Suprapubic skin (tissue), 4 donors: ENCODE measurements around the gene CAMK2A. TPM values are rescaled to one million over a fixed set of nuclear protein-coding genes. Genes with fewer than 3 reads are reported as not detected.

Source experiments
- DNase-seq, 2 donors: peaks; one replicate each; pipeline ENCODE4 v3.0.0-alpha.2; 2019; ENCODE audit warnings: low spot score in 2 of 2
- H3K27ac ChIP-seq: fragments of 200-600 bp; sonication (generic); one replicate; pipeline ENCODE4 v1.5.1; 2019
- H3K27me3 ChIP-seq: fragments of 200-600 bp; sonication (generic); one replicate; pipeline ENCODE4 v1.5.1; 2019
- H3K36me3 ChIP-seq: fragments of 200-600 bp; sonication (generic); one replicate; pipeline ENCODE4 v1.5.1; 2019
- H3K4me1 ChIP-seq: fragments of 200-600 bp; sonication (generic); one replicate; pipeline ENCODE4 v1.5.1; 2019
- H3K4me3 ChIP-seq: fragments of 200-600 bp; sonication (generic); one replicate; pipeline ENCODE4 v1.5.1; 2019; ENCODE audit warnings: mild to moderate bottlenecking
- H3K9me3 ChIP-seq: fragments of 200-600 bp; sonication (generic); one replicate; pipeline ENCODE4 v1.5.1; 2019
- CTCF ChIP-seq, 2 donors: fragments of 200-600 bp in 1 of 2; fragments of 450-650 bp in 1 of 2; sonication (generic) in 1 of 2; IDR thresholded peaks; one replicate each; pipeline ENCODE4 v1.5.1; 2016 to 2019; ENCODE audit warnings: antibody characterized with exemption in 2 of 2, mild to moderate bottlenecking in 1 of 2, moderate library complexity in 1 of 2
- EP300 ChIP-seq: sonication (generic); formaldehyde crosslinking; IDR thresholded peaks from one replicate; pipeline ENCODE4 v1.6.1; 2017; ENCODE audit warnings: antibody characterized with exemption
- POLR2A ChIP-seq, 2 donors: fragments of 450-650 bp; IDR thresholded peaks; one replicate each; pipeline ENCODE4 v1.6.1; 2017; ENCODE audit warnings: antibody characterized with exemption in 2 of 2, mild to moderate bottlenecking in 2 of 2, moderate library complexity in 2 of 2
- POLR2AphosphoS5 ChIP-seq, 3 donors: sonication (generic); formaldehyde crosslinking; IDR thresholded peaks; one replicate each; pipeline ENCODE4 v1.6.1; 2017; ENCODE audit warnings: antibody characterized with exemption in 3 of 3
- WGBS: methylation state at CpG from one replicate; pipeline ENCODE4 v1.1.5; 2018; 5-methylcytosine and 5-hydroxymethylcytosine counted together
- total RNA-seq, 4 donors: library from RNA; depleted of rRNA; stranded (reverse); fragments of >200 nt; gene quantifications; one replicate each; pipeline ENCODE4 v1.1.0, GENCODE V29; 2016

CAMK2A gene
- total RNA-seq, 4 donors from 2014 or later = 0.26 to 0.64 TPM; not detected in 2

DNA sequence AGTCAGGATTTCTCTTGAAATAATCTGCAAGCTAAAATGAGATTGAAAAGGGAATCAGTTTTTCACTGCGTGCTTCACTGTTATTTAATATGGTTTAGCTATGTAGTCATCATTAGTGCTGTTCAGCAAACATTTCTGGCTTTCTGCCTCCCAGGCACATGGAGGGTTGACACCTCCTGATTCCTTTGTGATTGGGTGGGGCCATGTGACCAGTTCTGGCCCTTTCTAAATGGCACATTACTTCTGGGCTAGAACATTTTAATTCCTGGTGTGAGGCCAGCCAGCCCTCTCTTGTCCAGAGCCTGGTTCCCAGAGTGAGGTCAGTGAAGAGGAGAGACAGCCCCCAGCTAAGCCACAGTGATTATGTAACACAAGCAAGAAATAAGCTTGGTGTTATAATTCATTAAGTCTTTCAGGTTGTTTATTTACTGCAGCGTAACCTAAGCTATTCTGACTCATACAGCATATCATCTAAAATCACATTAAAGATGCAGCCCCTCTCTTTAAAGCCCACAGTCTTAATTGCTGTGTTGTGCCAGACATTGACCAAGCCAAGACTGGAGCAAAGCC, 30.6 kb upstream of the CAMK2A start:
- no peak overlapping the region for H3K4me3 ChIP-seq
- peak overlapping the region; percentile 44 for H3K27ac ChIP-seq
- H3K27me3 ChIP-seq = no peaks in the 10 kb centered on the region
- no peaks in the 10 kb centered on the region for H3K9me3 ChIP-seq
- H3K4me1 ChIP-seq = peaks cover 31% of the 10 kb centered on the region
- no peaks in the 10 kb centered on the region for H3K36me3 ChIP-seq
- TF ChIP-seq POLR2AphosphoS5 (IDR thresholded peaks at IDR 0.05) (peak in 1 of 3 donors; percentile 40), EP300 (no peak)
- DNase-seq = peak in 1 of 2 donors; percentile 89
- 35% methylated on average over 2 of the region's 2 CpGs for WGBS

GRCh38 chr5:150319484-150319790, 29.9 kb upstream of the CAMK2A start:
- Histone ChIP-seq H3K4me3 (no peak overlapping the region), H3K9me3 (no peaks in the 10 kb centered on the region), H3K36me3 (no peaks in the 10 kb centered on the region), H3K4me1 (peaks cover 31% of the 10 kb centered on the region), H3K27ac (peak overlapping the region; percentile 15), H3K27me3 (no peaks in the 10 kb centered on the region)
- DNase-seq = no peak
- TF ChIP-seq EP300 (no peak), CTCF (IDR thresholded peaks at IDR 0.05) (no peak), POLR2A (IDR thresholded peaks at IDR 0.05) (no peak), POLR2AphosphoS5 (IDR thresholded peaks at IDR 0.05) (no peak)
- 91% methylated on average over 6 of the region's 6 CpGs for WGBS

DNA sequence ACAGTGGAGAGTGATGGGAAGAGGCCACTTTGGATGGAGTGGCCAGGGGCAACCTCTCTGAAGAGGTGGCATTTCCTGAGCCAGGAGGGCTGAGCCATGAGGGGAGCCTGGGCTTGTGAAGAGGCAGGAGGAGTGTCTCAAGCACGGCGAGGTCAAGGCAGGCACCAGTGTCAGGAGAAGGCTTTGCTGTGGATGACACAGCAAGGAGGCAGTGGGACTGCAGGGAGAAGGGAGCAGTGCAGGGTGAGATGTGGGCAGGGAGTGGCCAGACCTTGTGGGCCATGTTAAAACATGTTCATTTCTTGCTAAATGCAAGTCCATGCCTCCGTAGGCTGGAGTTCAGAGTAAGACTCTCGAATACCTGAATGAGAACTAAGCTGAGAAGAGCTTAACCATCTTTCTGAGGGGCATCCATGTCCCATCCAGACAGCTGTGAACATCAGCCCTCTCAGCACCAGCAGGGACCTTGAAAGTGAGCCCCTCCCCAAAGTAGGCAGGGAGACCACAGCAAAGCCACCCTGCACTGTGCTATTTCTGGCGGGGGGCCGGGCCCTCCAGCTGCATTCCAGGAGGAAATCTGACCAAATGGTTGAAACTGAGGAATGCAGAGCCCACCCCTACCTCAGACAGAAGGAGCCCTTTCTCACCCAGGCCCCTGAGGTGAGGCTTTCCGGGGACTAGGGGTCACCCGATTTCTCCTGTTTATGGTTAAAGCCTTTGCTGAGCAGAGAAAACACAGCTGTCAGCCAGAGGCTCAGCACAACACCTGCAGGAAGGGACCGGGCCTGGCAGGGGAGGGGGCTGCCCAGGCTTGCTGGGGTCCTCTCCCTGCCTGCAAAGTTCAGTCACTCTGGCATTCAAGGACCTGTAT, 29.3 kb upstream of the CAMK2A start:
- Histone ChIP-seq H3K4me1 (peaks cover 31% of the 10 kb centered on the region), H3K27ac (no peak overlapping the region), H3K4me3 (no peak overlapping the region), H3K36me3 (no peaks in the 10 kb centered on the region), H3K9me3 (no peaks in the 10 kb centered on the region), H3K27me3 (no peaks in the 10 kb centered on the region)
- DNase-seq = no peak
- TF ChIP-seq POLR2A (IDR thresholded peaks at IDR 0.05) (no peak), CTCF (IDR thresholded peaks at IDR 0.05) (no peak), POLR2AphosphoS5 (IDR thresholded peaks at IDR 0.05) (no peak), EP300 (no peak)
- WGBS = 58% methylated on average over 5 of the region's 9 CpGs

GRCh38 chr5:150317048-150318003, 27.8 kb upstream of the CAMK2A start:
- 84% methylated on average over 6 of the region's 11 CpGs for WGBS
- H3K27me3 ChIP-seq = no peaks in the 10 kb centered on the region
- peaks cover 31% of the 10 kb centered on the region for H3K4me1 ChIP-seq
- no peak overlapping the region for H3K4me3 ChIP-seq
- H3K27ac ChIP-seq = no peak overlapping the region
- no peaks in the 10 kb centered on the region for H3K36me3 ChIP-seq
- no peaks in the 10 kb centered on the region for H3K9me3 ChIP-seq
- TF ChIP-seq CTCF (IDR thresholded peaks at IDR 0.05) = no peak
- TF ChIP-seq POLR2AphosphoS5 (IDR thresholded peaks at IDR 0.05) = no peak
- TF ChIP-seq EP300 = no peak
- no peak for TF ChIP-seq POLR2A (IDR thresholded peaks at IDR 0.05)
- no peak for DNase-seq

DNA sequence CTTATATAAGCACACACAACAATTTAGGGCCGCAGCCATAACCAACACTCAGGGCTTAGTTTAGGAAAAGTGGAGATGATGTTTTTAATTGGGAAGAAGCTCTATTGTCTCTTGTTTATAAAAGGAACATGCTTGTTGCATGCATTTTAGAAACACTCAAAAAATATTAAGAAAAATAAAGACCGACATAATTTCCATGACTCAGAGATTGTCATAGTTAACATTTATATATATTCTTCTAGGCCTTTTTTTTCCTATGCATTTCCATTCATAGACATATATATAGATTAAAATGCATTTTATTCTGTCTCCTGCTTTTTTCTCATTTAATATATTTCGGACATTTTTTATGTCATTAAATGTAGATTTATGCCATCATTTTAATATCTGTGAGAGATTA, 26.7 kb upstream of the CAMK2A start:
- Histone ChIP-seq H3K27ac (no peak overlapping the region), H3K4me1 (peaks cover 31% of the 10 kb centered on the region), H3K27me3 (no peaks in the 10 kb centered on the region), H3K4me3 (no peak overlapping the region), H3K36me3 (no peaks in the 10 kb centered on the region), H3K9me3 (no peaks in the 10 kb centered on the region)
- no peak for DNase-seq
- WGBS = 94% methylated on average over 3 of the region's 3 CpGs
- TF ChIP-seq POLR2A (IDR thresholded peaks at IDR 0.05) (no peak), POLR2AphosphoS5 (IDR thresholded peaks at IDR 0.05) (no peak), CTCF (IDR thresholded peaks at IDR 0.05) (no peak), EP300 (no peak)
